SH-SY5Y (cell line): Measurements from ENCODE around the gene NOD1.

Experiments used
- GATA2 ChIP-seq: IDR thresholded peaks from 2 replicates; pipeline ENCODE4 v1.6.1; 2011; ENCODE audit warnings: mild to moderate bottlenecking, low read depth, low read length
- GATA3 ChIP-seq: IDR thresholded peaks from 2 replicates; pipeline ENCODE4 v1.6.1; 2011; ENCODE audit warnings: low read depth, mild to moderate bottlenecking, low read length, moderate library complexity

GRCh38 chr7:30403477-30403876 is 75.1 kb downstream of the NOD1 start:
- TF ChIP-seq GATA2 = no peak
- no peak for TF ChIP-seq GATA3
